Sigmoid colon (tissue), 4 donors: ENCODE measurements around the gene CDCP1.

Experiments
- CTCF ChIP-seq, 4 experiments: fragments of 450-650 bp in 3 of 4; fragments of 200-600 bp in 1 of 4; IDR thresholded peaks; one replicate each; pipeline ENCODE4 v1.5.1; 2016 to 2019; ENCODE audit warnings: antibody characterized with exemption in 4 of 4, mild to moderate bottlenecking in 3 of 4, moderate library complexity in 2 of 4
- EP300 ChIP-seq, 4 donors: sonication (generic); formaldehyde crosslinking; IDR thresholded peaks; one replicate each; pipeline ENCODE4 v1.6.1; 2017; ENCODE audit warnings: antibody characterized with exemption in 4 of 4
- POLR2A ChIP-seq, 2 donors: fragments of 450-650 bp; IDR thresholded peaks; one replicate each; pipeline ENCODE4 v1.6.1; 2016; ENCODE audit warnings: antibody characterized with exemption in 2 of 2, mild to moderate bottlenecking in 2 of 2, moderate library complexity in 2 of 2

- TF ChIP-seq CTCF (IDR thresholded peaks at IDR 0.05) (no peak), EP300 (IDR thresholded peaks at IDR 0.05) (no peak), POLR2A (IDR thresholded peaks at IDR 0.05) (no peak)
These were observed 57.4 kb downstream of the CDCP1 start for GRCh38 chr3:45088543-45089358.
